Astrocyte of the spinal cord (primary cell): ENCODE results near the gene GPRIN1.

Experiments used
- DNase-seq: peaks from one replicate; pipeline ENCODE4 v3.0.0; 2011; ENCODE audit warnings: low read depth, low spot score
- H3K4me3 ChIP-seq: 2 replicates; pipeline ENCODE4 v1.5.1; 2011; ENCODE audit warnings: low read depth, mild to moderate bottlenecking, low read length, moderate library complexity
- in situ Hi-C: cut with HindIII; loops from 2 replicates; pipeline ENCODE4 v1.10.0; 2017; ENCODE audit warnings: low sequenced_read_pairs
- TF ChIP-seq, protein P1 (sequence below): IDR thresholded peaks from 2 replicates; pipeline ENCODE4 v1.5.1; 2012; ENCODE audit warnings: low read depth, mild to moderate bottlenecking, low read length, inconsistent platforms

Gene GPRIN1

DNA sequence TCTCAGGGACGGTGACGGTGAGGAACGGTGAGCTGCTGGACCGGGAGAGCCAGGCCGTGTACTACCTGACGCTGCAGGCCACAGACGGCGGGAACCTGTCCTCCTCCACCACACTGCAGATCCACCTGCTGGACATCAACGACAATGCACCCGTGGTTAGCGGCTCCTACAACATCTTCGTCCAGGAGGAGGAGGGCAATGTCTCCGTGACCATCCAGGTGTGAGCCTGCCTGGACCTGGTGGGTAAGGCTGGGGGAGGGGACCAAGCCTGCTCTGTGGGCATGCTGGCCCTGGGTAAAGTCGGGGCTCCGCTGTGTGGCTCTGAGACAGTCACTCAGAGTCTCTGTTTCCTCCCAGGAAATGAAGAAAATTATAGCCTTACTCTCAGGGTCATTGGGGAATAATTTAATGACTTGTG is 31.6 kb downstream of the GPRIN1 start:
- in situ Hi-C loops: no loop called here
- no peak overlapping the region for H3K4me3 ChIP-seq
- TF ChIP-seq, protein P1, sequence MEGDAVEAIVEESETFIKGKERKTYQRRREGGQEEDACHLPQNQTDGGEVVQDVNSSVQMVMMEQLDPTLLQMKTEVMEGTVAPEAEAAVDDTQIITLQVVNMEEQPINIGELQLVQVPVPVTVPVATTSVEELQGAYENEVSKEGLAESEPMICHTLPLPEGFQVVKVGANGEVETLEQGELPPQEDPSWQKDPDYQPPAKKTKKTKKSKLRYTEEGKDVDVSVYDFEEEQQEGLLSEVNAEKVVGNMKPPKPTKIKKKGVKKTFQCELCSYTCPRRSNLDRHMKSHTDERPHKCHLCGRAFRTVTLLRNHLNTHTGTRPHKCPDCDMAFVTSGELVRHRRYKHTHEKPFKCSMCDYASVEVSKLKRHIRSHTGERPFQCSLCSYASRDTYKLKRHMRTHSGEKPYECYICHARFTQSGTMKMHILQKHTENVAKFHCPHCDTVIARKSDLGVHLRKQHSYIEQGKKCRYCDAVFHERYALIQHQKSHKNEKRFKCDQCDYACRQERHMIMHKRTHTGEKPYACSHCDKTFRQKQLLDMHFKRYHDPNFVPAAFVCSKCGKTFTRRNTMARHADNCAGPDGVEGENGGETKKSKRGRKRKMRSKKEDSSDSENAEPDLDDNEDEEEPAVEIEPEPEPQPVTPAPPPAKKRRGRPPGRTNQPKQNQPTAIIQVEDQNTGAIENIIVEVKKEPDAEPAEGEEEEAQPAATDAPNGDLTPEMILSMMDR: peak; percentile 57
- DNase-seq: peak; percentile 26

DNA sequence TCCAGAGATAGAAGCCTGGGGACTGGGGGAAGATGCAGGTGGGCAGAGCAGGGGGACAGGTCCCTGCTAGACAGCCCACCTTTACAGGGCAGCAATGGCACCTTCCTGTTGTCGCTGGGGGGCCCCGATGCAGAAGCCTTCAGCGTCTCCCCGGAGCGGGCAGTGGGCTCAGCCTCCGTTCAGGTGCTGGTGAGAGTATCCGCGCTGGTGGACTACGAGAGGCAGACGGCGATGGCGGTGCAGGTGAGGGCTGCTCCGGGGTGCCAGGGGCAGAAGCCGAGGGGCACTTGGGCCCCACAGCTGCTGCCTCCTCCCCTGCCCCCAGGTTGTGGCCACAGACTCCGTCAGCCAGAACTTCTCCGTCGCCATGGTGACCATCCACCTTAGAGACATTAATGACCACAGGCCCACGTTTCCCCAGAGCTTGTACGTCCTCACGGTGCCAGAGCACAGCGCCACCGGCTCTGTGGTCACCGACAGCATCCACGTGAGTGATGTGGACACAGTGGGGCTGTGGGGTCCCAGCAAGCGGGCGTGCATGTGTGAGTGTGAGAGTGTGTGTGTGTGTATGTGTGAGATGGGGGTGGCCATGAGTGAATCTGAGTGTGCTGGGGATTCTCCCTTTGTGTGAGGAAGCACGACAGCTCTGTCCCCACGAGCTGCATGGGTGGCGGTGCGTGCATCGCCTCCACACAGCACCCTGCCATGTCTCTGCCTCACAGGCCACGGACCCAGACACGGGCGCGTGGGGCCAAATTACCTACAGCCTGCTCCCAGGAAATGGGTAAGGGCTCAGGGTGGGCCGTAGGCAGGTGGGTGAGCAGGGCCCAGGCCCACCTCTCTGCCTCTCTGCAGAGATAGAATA is 32.4 kb downstream of the GPRIN1 start:
- no peak overlapping the region for H3K4me3 ChIP-seq
- DNase-seq: no peak
- TF ChIP-seq, protein P1: no peak
- in situ Hi-C loops: no loop called here

DNA sequence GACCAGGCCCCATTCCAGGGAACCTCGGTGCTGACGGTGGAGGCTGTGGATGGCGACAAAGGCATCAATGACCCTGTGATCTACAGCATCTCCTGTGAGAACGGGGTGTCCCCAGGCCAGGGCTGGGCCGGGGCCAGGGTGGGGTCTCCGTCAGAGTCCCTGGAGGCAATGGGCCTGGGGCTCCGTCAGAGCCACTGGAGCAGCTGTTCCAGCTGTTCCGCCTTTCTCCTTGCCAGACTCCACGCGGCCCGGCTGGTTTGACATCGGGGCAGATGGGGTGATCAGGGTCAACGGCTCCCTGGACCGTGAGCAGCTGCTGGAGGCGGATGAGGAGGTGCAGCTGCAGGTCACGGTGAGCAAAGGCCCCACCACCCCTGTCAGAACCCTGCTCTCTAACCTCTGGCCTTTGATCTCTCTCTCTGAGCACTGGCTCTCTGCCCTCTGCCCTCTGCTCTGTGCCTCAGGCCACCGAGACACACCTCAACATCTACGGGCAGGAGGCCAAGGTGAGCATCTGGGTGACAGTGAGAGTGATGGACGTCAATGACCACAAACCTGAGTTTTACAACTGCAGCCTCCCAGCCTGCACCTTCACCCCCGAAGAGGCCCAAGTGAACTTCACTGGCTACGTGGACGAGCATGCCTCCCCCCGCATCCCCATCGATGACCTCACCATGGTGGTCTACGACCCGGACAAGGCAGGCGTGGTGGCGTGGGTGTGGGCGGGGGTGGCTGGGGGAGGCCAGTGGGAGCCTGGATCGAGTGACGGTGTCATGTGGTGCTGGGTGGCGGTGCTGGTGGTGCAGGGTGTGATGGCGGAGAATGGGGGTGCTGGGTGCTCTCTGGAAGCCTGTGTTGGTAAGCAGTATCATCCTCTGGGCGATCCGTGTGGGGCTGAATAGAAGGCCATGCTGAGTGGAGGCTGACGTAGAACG is 34.2 kb downstream of the GPRIN1 start:
- in situ Hi-C loops: no loop called here
- TF ChIP-seq, protein P1: no peak
- H3K4me3 ChIP-seq: no peak overlapping the region
- DNase-seq: no peak

DNA sequence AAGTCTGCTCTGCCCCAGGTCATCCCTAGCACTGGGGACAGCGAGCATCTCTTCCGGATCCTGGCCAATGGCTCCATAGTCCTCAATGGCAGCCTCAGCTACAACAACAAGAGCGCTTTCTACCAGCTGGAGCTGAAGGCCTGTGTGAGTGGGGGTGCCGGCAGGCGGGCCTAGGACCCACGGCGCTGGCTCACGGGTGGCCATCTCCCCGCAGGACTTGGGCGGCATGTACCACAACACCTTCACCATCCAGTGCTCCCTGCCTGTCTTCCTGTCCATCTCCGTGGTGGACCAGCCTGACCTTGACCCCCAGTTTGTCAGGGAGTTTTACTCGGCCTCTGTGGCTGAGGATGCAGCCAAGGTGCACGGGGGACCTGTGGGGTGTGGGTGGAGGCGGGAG is 34.9 kb downstream of the GPRIN1 start:
- DNase-seq: no peak
- no peak overlapping the region for H3K4me3 ChIP-seq
- TF ChIP-seq, protein P1: no peak
- in situ Hi-C loops: no loop called here

DNA sequence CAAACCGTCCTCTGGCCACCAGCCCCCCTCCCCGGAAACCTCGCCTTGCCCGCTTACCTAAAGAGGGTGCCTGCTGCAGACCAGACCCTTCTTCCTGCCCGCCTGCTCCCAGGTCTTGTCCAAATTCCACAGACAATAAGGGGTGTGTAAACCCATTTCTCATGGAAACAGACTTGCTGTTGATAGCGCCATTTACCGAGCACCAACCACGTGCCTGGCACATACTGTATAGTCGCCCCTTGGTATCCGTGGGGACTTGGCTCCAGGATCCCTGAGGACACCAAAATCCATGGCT is 35.7 kb downstream of the GPRIN1 start:
- TF ChIP-seq, protein P1: no peak
- DNase-seq: no peak
- H3K4me3 ChIP-seq: no peak overlapping the region
- in situ Hi-C loops: no loop called here

DNA sequence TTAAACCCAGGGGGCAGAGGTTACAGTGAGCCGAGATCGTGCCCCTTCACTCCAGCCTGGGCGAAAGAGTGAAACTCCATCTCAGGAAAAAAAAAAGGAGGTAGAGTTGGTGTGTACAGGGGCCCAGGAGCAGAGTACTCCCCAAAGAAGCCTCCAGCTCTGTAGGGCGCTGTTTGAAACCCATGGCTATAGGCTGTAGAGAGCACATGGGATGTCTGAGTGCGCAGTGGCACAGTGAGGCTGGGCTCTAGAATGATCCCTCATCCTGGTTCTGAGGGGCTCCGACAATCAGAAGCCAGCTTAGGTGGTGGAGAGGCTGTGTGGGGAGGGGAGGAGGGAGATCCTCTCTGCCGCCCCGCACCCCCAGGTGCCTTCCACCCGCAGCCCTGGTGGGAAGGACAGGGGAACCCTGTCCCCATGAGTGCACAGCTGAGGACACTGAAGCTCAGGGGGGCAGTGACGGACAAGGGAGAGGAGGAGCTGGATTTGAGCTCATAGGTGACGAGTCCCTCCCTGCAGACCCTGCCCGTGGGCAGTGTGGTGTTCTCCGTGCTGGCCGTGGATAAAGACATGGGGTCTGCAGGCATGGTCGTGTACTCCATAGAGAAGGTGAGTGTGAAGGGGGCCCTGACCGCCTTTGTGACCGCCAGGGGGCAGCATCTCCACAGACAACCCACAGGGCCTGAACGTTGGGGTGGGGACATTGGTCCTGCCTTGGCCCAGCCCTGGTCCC is 36.2 kb downstream of the GPRIN1 start:
- TF ChIP-seq, protein P1: peak; percentile 93
- in situ Hi-C loops: no loop called here
- H3K4me3 ChIP-seq: no peak overlapping the region
- DNase-seq: peak; percentile 36
